Fibroblast of villous mesenchyme (primary cell): Measurements from ENCODE around the gene IRF2BPL. TPM values are rescaled to one million over a fixed set of nuclear protein-coding genes. Genes with fewer than 3 reads are reported as not detected.

Source experiments
- DNase-seq: peaks from one replicate; pipeline ENCODE4 v3.0.0-alpha.2; 2010; ENCODE audit warnings: low read depth
- H3K4me3 ChIP-seq: 2 replicates; pipeline ENCODE4 v1.5.1; 2011; ENCODE audit warnings: low read depth, mild to moderate bottlenecking, low read length
- total RNA-seq: library from RNA; depleted of rRNA; stranded (reverse); fragments of >200 nt; gene quantifications from 2 replicates; pipeline ENCODE4 v1.2.3, GENCODE V29; 2012
- TF ChIP-seq, protein P1 (sequence below): IDR thresholded peaks from 2 replicates; pipeline ENCODE4 v1.5.1; 2012; ENCODE audit warnings: low read depth, mild to moderate bottlenecking, low read length; ENCODE audit not compliant: insufficient read depth

The IRF2BPL gene
- total RNA-seq, 1 donor = 40.2 TPM

DNA sequence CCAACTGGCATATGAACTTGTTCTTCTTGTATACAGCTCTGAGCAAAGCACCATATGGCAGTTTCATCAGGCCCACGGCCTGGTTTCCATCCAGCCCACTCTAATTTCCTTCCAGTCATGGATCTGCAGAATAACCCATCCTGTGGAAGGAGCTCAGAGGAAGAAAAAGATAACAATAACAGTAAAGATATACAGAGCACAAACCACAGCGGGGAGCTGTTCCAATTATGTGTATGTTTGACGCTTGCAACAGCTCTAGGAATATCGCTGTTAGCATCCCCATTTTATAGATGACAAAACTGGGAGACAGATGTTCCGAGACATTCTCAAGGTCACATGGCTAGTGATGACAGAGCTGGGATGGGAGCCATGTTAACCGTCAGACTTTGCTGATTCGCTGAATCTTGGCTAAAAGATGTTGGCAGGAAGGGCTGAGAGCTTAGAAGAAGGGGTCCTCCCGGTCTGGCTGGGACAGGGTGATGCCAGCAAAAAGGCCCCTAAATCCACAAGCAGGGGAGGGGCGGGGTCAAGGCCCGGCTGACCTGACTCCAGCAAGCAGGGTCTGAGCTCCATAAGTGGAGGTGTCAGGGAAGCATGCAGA lies 35.2 kb upstream of the IRF2BPL start:
- peak; percentile 68 for DNase-seq
- TF ChIP-seq, protein P1, sequence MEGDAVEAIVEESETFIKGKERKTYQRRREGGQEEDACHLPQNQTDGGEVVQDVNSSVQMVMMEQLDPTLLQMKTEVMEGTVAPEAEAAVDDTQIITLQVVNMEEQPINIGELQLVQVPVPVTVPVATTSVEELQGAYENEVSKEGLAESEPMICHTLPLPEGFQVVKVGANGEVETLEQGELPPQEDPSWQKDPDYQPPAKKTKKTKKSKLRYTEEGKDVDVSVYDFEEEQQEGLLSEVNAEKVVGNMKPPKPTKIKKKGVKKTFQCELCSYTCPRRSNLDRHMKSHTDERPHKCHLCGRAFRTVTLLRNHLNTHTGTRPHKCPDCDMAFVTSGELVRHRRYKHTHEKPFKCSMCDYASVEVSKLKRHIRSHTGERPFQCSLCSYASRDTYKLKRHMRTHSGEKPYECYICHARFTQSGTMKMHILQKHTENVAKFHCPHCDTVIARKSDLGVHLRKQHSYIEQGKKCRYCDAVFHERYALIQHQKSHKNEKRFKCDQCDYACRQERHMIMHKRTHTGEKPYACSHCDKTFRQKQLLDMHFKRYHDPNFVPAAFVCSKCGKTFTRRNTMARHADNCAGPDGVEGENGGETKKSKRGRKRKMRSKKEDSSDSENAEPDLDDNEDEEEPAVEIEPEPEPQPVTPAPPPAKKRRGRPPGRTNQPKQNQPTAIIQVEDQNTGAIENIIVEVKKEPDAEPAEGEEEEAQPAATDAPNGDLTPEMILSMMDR = no peak
- no peak overlapping the region for H3K4me3 ChIP-seq

GRCh38 chr14:77062261-77062660 lies 33.8 kb upstream of the IRF2BPL start:
- DNase-seq = no peak
- TF ChIP-seq, protein P1 = no peak

GRCh38 chr14:77061630-77062257 lies 33.2 kb upstream of the IRF2BPL start:
- DNase-seq = no peak
- no peak overlapping the region for H3K4me3 ChIP-seq
- TF ChIP-seq, protein P1 = no peak

More at GRCh38 chr14:77062261-77062660, 33.8 kb upstream of the IRF2BPL start:
- H3K4me3 ChIP-seq = no peak overlapping the region

DNA sequence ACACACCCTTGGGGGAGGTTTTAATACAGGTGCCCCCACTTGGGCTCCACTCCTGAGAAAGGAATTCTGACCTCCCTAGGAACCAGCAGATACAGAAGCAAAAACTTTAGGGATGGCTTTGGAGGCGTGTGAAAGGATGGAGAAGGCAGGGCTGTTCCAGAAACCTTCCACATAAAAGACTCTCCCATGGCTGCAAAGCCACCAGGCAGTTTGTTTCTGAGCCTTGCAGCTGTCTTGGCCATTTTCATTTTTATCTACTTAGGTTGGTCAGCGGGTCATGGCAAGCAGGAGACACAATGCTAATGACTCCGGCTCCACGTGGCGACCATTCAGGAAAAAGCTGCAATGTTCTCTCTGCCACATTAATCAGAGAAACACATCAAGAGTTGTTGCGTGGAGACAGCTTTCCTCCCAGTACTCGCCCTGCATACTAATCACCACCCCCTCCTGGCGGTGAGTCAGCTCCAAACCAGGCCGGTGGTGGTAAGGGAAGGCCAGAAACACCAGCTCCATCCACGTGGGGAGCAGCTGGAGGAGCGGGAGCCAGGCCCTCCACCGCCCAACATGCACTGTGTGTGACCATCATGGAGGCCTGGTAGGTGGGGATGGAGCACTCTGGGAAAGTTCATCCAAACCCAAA lies 30.9 kb upstream of the IRF2BPL start:
- DNase-seq = peak; percentile 93

DNA sequence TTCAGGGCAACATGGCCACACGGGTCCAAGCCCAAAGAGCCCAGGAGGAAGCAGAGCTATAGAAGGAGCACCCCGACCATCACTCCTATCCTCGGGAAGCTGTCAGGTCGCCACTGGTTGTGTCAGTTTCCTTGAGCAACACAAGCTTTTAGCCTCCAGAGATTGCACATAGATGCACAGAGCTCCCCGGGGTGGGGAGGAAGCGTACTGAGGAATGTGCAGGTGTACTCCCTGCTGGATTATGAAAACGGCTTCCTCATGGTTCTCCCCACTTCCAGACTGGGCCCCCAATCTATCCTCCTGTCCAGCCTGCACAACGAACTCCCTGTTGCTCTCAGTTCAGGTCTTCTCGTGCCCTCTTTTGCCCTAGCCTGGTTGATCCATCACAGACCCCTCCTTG lies 30.3 kb upstream of the IRF2BPL start:
- TF ChIP-seq, protein P1 = no peak
- no peak overlapping the region for H3K4me3 ChIP-seq
- DNase-seq = no peak

More for the DNA sequence above, 30.9 kb upstream of the IRF2BPL start:
- no peak overlapping the region for H3K4me3 ChIP-seq
- TF ChIP-seq, protein P1 = peak; percentile 54

GRCh38 chr14:77058117-77058516 lies 29.6 kb upstream of the IRF2BPL start:
- TF ChIP-seq, protein P1 = no peak
- no peak overlapping the region for H3K4me3 ChIP-seq
- DNase-seq = no peak
